Activated T-helper 1 cell treated with anti-CD3 and anti-CD28 coated beads, Interleukin-12 subunit alpha, Interleukin-12 subunit beta, Interleukin-2, Interleukin-4 antibody, amounts not matched to agents 30 ng/mL and 10 ng/mL and 1 ng/mL, durations not matched to agents 14 hours and 24 hours and 36 hours (primary cell): ENCODE results near the gene TMEM108. TPM values are rescaled to one million over a fixed set of nuclear protein-coding genes. Genes with fewer than 3 reads are reported as not detected.

ENCODE experiments used
- DNase-seq: peaks from one replicate; pipeline ENCODE4 v3.0.0; 2021; ENCODE audit warnings: low spot score
- H3K27ac Mint-ChIP-seq: one replicate; pipeline ENCODE4 v1.8.0; 2021; ENCODE audit warnings: mild to moderate bottlenecking, mixed read lengths
- H3K27me3 Mint-ChIP-seq: one replicate; pipeline ENCODE4 v1.8.0; 2022; ENCODE audit warnings: mild to moderate bottlenecking, moderate library complexity, mixed read lengths; ENCODE audit not compliant: insufficient read depth
- H3K36me3 Mint-ChIP-seq: one replicate; pipeline ENCODE4 v1.8.0; 2021; ENCODE audit warnings: low read depth, mixed read lengths
- H3K4me1 Mint-ChIP-seq: one replicate; pipeline ENCODE4 v1.8.0; 2021; ENCODE audit warnings: low read depth, mixed read lengths
- H3K4me3 Mint-ChIP-seq: one replicate; pipeline ENCODE4 v1.8.0; 2021; ENCODE audit warnings: mild to moderate bottlenecking, moderate library complexity, mixed read lengths
- H3K9me3 Mint-ChIP-seq: one replicate; pipeline ENCODE4 v1.8.0; 2021; ENCODE audit warnings: mixed read lengths
- intact Hi-C: fragments of 100-400 bp; cut with micrococcal nuclease; formaldehyde crosslinking; loops from one replicate; pipeline ENCODE4 v1.15.1; 2024
- total RNA-seq: library from RNA; stranded (reverse); gene quantifications from 2 replicates; pipeline ENCODE4 v1.2.3, GENCODE V29; 2022

Gene TMEM108
- total RNA-seq, 1 donor from 2014 or later, result not detected

- H3K4me3 Mint-ChIP-seq, result no peak overlapping the region
- no peaks in the 10 kb centered on the region for H3K9me3 Mint-ChIP-seq
- no peaks in the 10 kb centered on the region for H3K27me3 Mint-ChIP-seq
- no peak for DNase-seq
- H3K4me1 Mint-ChIP-seq, result no peaks in the 10 kb centered on the region
- H3K27ac Mint-ChIP-seq, result no peak overlapping the region
- intact Hi-C loops, result no loop called here
- no peaks in the 10 kb centered on the region for H3K36me3 Mint-ChIP-seq
Observed at GRCh38 chr3:133330522-133330921, 292.3 kb downstream of the TMEM108 start.

- intact Hi-C loops, result no loop called here
- DNase-seq, result no peak
- Mint-ChIP-seq H3K4me1 (no peaks in the 10 kb centered on the region), H3K27ac (no peak overlapping the region), H3K36me3 (no peaks in the 10 kb centered on the region), H3K9me3 (peaks cover 6% of the 10 kb centered on the region), H3K27me3 (peaks cover 15% of the 10 kb centered on the region), H3K4me3 (no peak overlapping the region)
Observed at GRCh38 chr3:133354721-133355120, 316.5 kb downstream of the TMEM108 start.

- Mint-ChIP-seq H3K9me3 (peaks cover 6% of the 10 kb centered on the region), H3K27me3 (peaks cover 19% of the 10 kb centered on the region), H3K36me3 (no peaks in the 10 kb centered on the region), H3K4me3 (no peak overlapping the region), H3K27ac (no peak overlapping the region), H3K4me1 (no peaks in the 10 kb centered on the region)
- DNase-seq, result no peak
- intact Hi-C loops, result no loop called here
Observed at GRCh38 chr3:133360476-133360875, 322.3 kb downstream of the TMEM108 start.

- no peak for DNase-seq
- no peak overlapping the region for H3K4me3 Mint-ChIP-seq
- no peak overlapping the region for H3K27ac Mint-ChIP-seq
- H3K27me3 Mint-ChIP-seq, result peaks cover 19% of the 10 kb centered on the region
- intact Hi-C loops, result no loop called here
- H3K4me1 Mint-ChIP-seq, result no peaks in the 10 kb centered on the region
- no peaks in the 10 kb centered on the region for H3K36me3 Mint-ChIP-seq
- H3K9me3 Mint-ChIP-seq, result peaks cover 6% of the 10 kb centered on the region
Observed at GRCh38 chr3:133361011-133361410, 322.8 kb downstream of the TMEM108 start.

GRCh38 chr3:133361435-133361834, 323.2 kb downstream of the TMEM108 start:
- Mint-ChIP-seq H3K36me3 (no peaks in the 10 kb centered on the region), H3K27me3 (peaks cover 20% of the 10 kb centered on the region), H3K9me3 (peaks cover 2% of the 10 kb centered on the region), H3K4me1 (no peaks in the 10 kb centered on the region), H3K4me3 (no peak overlapping the region), H3K27ac (no peak overlapping the region)
- no peak for DNase-seq
- intact Hi-C loops, result no loop called here

- Mint-ChIP-seq H3K4me1 (no peaks in the 10 kb centered on the region), H3K36me3 (no peaks in the 10 kb centered on the region), H3K9me3 (no peaks in the 10 kb centered on the region), H3K27ac (no peak overlapping the region), H3K27me3 (peaks cover 22% of the 10 kb centered on the region), H3K4me3 (no peak overlapping the region)
- intact Hi-C loops, result no loop called here
- DNase-seq, result no peak
Observed at GRCh38 chr3:133362539-133362938, 324.3 kb downstream of the TMEM108 start.

- peaks cover 12% of the 10 kb centered on the region for H3K27me3 Mint-ChIP-seq
- H3K27ac Mint-ChIP-seq, result no peak overlapping the region
- intact Hi-C loops, result no loop called here
- H3K4me3 Mint-ChIP-seq, result no peak overlapping the region
- DNase-seq, result no peak
- no peaks in the 10 kb centered on the region for H3K36me3 Mint-ChIP-seq
- no peaks in the 10 kb centered on the region for H3K4me1 Mint-ChIP-seq
- no peaks in the 10 kb centered on the region for H3K9me3 Mint-ChIP-seq
Observed at GRCh38 chr3:133364704-133365103, 326.5 kb downstream of the TMEM108 start.

GRCh38 chr3:133366921-133367320, 328.7 kb downstream of the TMEM108 start:
- H3K36me3 Mint-ChIP-seq, result no peaks in the 10 kb centered on the region
- H3K27me3 Mint-ChIP-seq, result peaks cover 11% of the 10 kb centered on the region
- H3K9me3 Mint-ChIP-seq, result no peaks in the 10 kb centered on the region
- intact Hi-C loops, result no loop called here
- no peak overlapping the region for H3K27ac Mint-ChIP-seq
- H3K4me1 Mint-ChIP-seq, result no peaks in the 10 kb centered on the region
- no peak overlapping the region for H3K4me3 Mint-ChIP-seq
- no peak for DNase-seq

- Mint-ChIP-seq H3K4me1 (no peaks in the 10 kb centered on the region), H3K27ac (no peak overlapping the region), H3K9me3 (no peaks in the 10 kb centered on the region), H3K4me3 (no peak overlapping the region), H3K27me3 (peaks cover 9% of the 10 kb centered on the region), H3K36me3 (no peaks in the 10 kb centered on the region)
- intact Hi-C loops, result no loop called here
- no peak for DNase-seq
Observed at GRCh38 chr3:133367403-133367802, 329.2 kb downstream of the TMEM108 start.

GRCh38 chr3:133367956-133368355, 329.8 kb downstream of the TMEM108 start:
- no peaks in the 10 kb centered on the region for H3K9me3 Mint-ChIP-seq
- H3K27ac Mint-ChIP-seq, result no peak overlapping the region
- intact Hi-C loops, result no loop called here
- no peaks in the 10 kb centered on the region for H3K4me1 Mint-ChIP-seq
- no peak overlapping the region for H3K4me3 Mint-ChIP-seq
- DNase-seq, result no peak
- H3K27me3 Mint-ChIP-seq, result peaks cover 6% of the 10 kb centered on the region
- H3K36me3 Mint-ChIP-seq, result no peaks in the 10 kb centered on the region

GRCh38 chr3:133368371-133369067, 330.3 kb downstream of the TMEM108 start:
- Mint-ChIP-seq H3K27me3 (peaks cover 6% of the 10 kb centered on the region), H3K9me3 (no peaks in the 10 kb centered on the region), H3K36me3 (no peaks in the 10 kb centered on the region), H3K4me3 (no peak overlapping the region), H3K27ac (no peak overlapping the region), H3K4me1 (no peaks in the 10 kb centered on the region)
- intact Hi-C loops, result no loop called here
- DNase-seq, result no peak

- Mint-ChIP-seq H3K36me3 (no peaks in the 10 kb centered on the region), H3K4me3 (no peak overlapping the region), H3K4me1 (no peaks in the 10 kb centered on the region), H3K27me3 (peaks cover 6% of the 10 kb centered on the region), H3K9me3 (no peaks in the 10 kb centered on the region), H3K27ac (no peak overlapping the region)
- intact Hi-C loops, result no loop called here
- no peak for DNase-seq
Observed at GRCh38 chr3:133369068-133369440, 330.9 kb downstream of the TMEM108 start.

- peaks cover 6% of the 10 kb centered on the region for H3K27me3 Mint-ChIP-seq
- no peaks in the 10 kb centered on the region for H3K36me3 Mint-ChIP-seq
- H3K9me3 Mint-ChIP-seq, result no peaks in the 10 kb centered on the region
- no peak overlapping the region for H3K4me3 Mint-ChIP-seq
- DNase-seq, result no peak
- H3K27ac Mint-ChIP-seq, result no peak overlapping the region
- intact Hi-C loops, result no loop called here
- H3K4me1 Mint-ChIP-seq, result no peaks in the 10 kb centered on the region
Observed at GRCh38 chr3:133371181-133371580, 333.0 kb downstream of the TMEM108 start.

GRCh38 chr3:133371676-133372075, 333.5 kb downstream of the TMEM108 start:
- Mint-ChIP-seq H3K27ac (no peak overlapping the region), H3K4me3 (no peak overlapping the region), H3K4me1 (no peaks in the 10 kb centered on the region), H3K27me3 (peaks cover 4% of the 10 kb centered on the region), H3K9me3 (no peaks in the 10 kb centered on the region), H3K36me3 (no peaks in the 10 kb centered on the region)
- intact Hi-C loops, result no loop called here
- DNase-seq, result no peak
